ENCODE measurements around the gene CYP2D6.

GRCh38 chr22:42127606-42128005 lies 3.0 kb downstream of the CYP2D6 start:
- TF ChIP-seq GATA3 (IDR thresholded peaks at IDR 0.05; ENCODE audit: low read depth, low read length) (no peak), GATA2 (IDR thresholded peaks at IDR 0.05; ENCODE audit: low read depth, low read length) (no peak)
